ENCODE measurements around the gene ZNF385B. TPM values are rescaled to one million over a fixed set of nuclear protein-coding genes. Genes with fewer than 3 reads are reported as not detected.

Gene ZNF385B
- total RNA-seq, 3 donors from 2014 or later (not counting 1 experiment from before 2014, with no cell fraction given): 0.54 TPM; not detected in 2

GRCh38 chr2:179855673-179856072 is 5.7 kb downstream of the ZNF385B start:
- Histone ChIP-seq H3K36me3 (ENCODE audit: control insufficient read depth, insufficient read depth, low read length) (no peaks in the 10 kb centered on the region), H3K9me3 (ENCODE audit: control insufficient read depth, insufficient read depth, low read length) (no peaks in the 10 kb centered on the region), H3K4me3 (ENCODE audit: low read length) (no peak overlapping the region), H3K27me3 (ENCODE audit: control insufficient read depth, insufficient read depth, low read length) (peaks cover 5% of the 10 kb centered on the region), H3K4me1 (ENCODE audit: control insufficient read depth, insufficient read depth, low read length) (no peaks in the 10 kb centered on the region), H3K27ac (ENCODE audit: low read length) (no peak overlapping the region)
- H3K36me3 Mint-ChIP-seq: no peaks in the 10 kb centered on the region
- H3K27me3 Mint-ChIP-seq (ENCODE audit: low read depth in 2 of 2): peaks cover 21 to 40% of the 10 kb centered on the region in 2 donors
- H3K9me3 Mint-ChIP-seq: no peaks in the 10 kb centered on the region
- WGBS (ENCODE audit: insufficient coverage): no CpG with 5 or more reads among the region's 1 CpG
- ATAC-seq (no peak), DNase-seq (no peak)
- intact Hi-C loops (cut with micrococcal nuclease): no loop called here
- TF ChIP-seq, protein P1, sequence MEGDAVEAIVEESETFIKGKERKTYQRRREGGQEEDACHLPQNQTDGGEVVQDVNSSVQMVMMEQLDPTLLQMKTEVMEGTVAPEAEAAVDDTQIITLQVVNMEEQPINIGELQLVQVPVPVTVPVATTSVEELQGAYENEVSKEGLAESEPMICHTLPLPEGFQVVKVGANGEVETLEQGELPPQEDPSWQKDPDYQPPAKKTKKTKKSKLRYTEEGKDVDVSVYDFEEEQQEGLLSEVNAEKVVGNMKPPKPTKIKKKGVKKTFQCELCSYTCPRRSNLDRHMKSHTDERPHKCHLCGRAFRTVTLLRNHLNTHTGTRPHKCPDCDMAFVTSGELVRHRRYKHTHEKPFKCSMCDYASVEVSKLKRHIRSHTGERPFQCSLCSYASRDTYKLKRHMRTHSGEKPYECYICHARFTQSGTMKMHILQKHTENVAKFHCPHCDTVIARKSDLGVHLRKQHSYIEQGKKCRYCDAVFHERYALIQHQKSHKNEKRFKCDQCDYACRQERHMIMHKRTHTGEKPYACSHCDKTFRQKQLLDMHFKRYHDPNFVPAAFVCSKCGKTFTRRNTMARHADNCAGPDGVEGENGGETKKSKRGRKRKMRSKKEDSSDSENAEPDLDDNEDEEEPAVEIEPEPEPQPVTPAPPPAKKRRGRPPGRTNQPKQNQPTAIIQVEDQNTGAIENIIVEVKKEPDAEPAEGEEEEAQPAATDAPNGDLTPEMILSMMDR (IDR thresholded peaks at IDR 0.05): no peak
- no peak overlapping the region for H3K27ac Mint-ChIP-seq
- no peaks in the 10 kb centered on the region for H3K4me1 Mint-ChIP-seq
- H3K4me3 Mint-ChIP-seq: no peak overlapping the region

DNA sequence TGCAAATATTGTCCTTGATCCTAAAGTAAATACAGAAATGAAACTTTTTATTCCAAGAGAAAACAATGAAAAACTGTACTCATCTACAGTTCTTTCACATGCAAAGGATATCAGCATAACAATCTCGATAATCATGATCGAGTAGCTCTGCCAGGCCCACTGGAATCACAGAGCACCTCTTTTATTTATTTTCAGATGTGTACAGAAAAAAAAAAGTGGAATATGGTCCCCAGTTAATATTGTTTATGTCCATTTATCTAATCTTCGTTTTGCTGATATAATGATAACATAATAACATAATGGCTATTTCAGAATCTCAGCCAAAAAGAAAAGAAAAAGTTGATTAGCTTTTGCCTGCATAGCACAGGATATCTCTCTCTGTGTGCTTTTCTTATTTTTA is 6.5 kb downstream of the ZNF385B start:
- WGBS (ENCODE audit: insufficient coverage): 94% methylated on average over 2 of the region's 3 CpGs
- ATAC-seq (no peak), DNase-seq (no peak)
- H3K4me3 ChIP-seq (ENCODE audit: low read length): no peak overlapping the region
- H3K9me3 ChIP-seq (ENCODE audit: control insufficient read depth, insufficient read depth, low read length): no peaks in the 10 kb centered on the region
- H3K27ac ChIP-seq (ENCODE audit: low read length): no peak overlapping the region
- H3K4me3 Mint-ChIP-seq: no peak overlapping the region
- no peaks in the 10 kb centered on the region for H3K4me1 ChIP-seq (ENCODE audit: control insufficient read depth, insufficient read depth, low read length)
- intact Hi-C loops (cut with micrococcal nuclease): no loop called here
- peaks cover 13 to 32% of the 10 kb centered on the region in 2 donors for H3K27me3 Mint-ChIP-seq (ENCODE audit: low read depth in 2 of 2)
- no peaks in the 10 kb centered on the region for H3K4me1 Mint-ChIP-seq
- H3K27me3 ChIP-seq (ENCODE audit: control insufficient read depth, insufficient read depth, low read length): peaks cover under 1% of the 10 kb centered on the region
- TF ChIP-seq, protein P1 (IDR thresholded peaks at IDR 0.05): no peak
- H3K36me3 Mint-ChIP-seq: no peaks in the 10 kb centered on the region
- no peaks in the 10 kb centered on the region for H3K9me3 Mint-ChIP-seq
- H3K27ac Mint-ChIP-seq: no peak overlapping the region
- no peaks in the 10 kb centered on the region for H3K36me3 ChIP-seq (ENCODE audit: control insufficient read depth, insufficient read depth, low read length)

- Mint-ChIP-seq H3K36me3 (no peaks in the 10 kb centered on the region), H3K4me3 (no peak overlapping the region), H3K9me3 (no peaks in the 10 kb centered on the region), H3K27ac (no peak overlapping the region), H3K27me3 (ENCODE audit: low read depth in 2 of 2) (peaks cover 8 to 15% of the 10 kb centered on the region in 2 donors), H3K4me1 (no peaks in the 10 kb centered on the region)
- ATAC-seq: no peak
- TF ChIP-seq, protein P1 (IDR thresholded peaks at IDR 0.05): no peak
- no peak overlapping the region for H3K27ac ChIP-seq (ENCODE audit: low read length)
- intact Hi-C loops (cut with micrococcal nuclease): no loop called here
- no peak for DNase-seq
- no peaks in the 10 kb centered on the region for H3K9me3 ChIP-seq (ENCODE audit: control insufficient read depth, insufficient read depth, low read length)
- no peak overlapping the region for H3K4me3 ChIP-seq (ENCODE audit: low read length)
- no peaks in the 10 kb centered on the region for H3K27me3 ChIP-seq (ENCODE audit: control insufficient read depth, insufficient read depth, low read length)
- H3K36me3 ChIP-seq (ENCODE audit: control insufficient read depth, insufficient read depth, low read length): no peaks in the 10 kb centered on the region
- no peaks in the 10 kb centered on the region for H3K4me1 ChIP-seq (ENCODE audit: control insufficient read depth, insufficient read depth, low read length)
Measured at GRCh38 chr2:179853108-179853507, 8.3 kb downstream of the ZNF385B start.

DNA sequence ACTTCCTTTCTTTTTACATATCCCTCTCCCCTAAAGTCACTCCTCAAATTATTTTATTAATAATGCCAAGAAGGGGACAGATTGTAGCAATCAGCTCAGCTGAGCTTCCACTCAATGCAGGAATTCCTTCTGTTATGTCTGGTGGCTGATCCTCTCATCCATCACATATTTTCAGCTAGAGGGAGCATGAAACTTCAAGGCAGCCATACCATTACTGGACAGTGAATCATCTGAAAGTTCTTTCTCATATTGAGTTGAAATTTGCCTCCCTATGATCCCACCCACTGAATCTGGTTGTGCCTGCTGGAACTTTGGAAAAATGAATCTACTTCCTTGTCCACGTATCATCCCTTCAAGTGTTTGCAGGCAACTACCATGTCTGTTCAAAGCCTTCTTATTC is 11.2 kb downstream of the ZNF385B start:
- TF ChIP-seq, protein P1 (IDR thresholded peaks at IDR 0.05): no peak
- Histone ChIP-seq H3K4me1 (ENCODE audit: control insufficient read depth, insufficient read depth, low read length) (no peaks in the 10 kb centered on the region), H3K9me3 (ENCODE audit: control insufficient read depth, insufficient read depth, low read length) (no peaks in the 10 kb centered on the region), H3K27ac (ENCODE audit: low read length) (no peak overlapping the region), H3K4me3 (ENCODE audit: low read length) (no peak overlapping the region), H3K36me3 (ENCODE audit: control insufficient read depth, insufficient read depth, low read length) (no peaks in the 10 kb centered on the region), H3K27me3 (ENCODE audit: control insufficient read depth, insufficient read depth, low read length) (no peaks in the 10 kb centered on the region)
- H3K27ac Mint-ChIP-seq: no peak overlapping the region
- no peaks in the 10 kb centered on the region for H3K36me3 Mint-ChIP-seq
- DNase-seq (no peak), ATAC-seq (no peak)
- H3K27me3 Mint-ChIP-seq (ENCODE audit: low read depth in 2 of 2): no peaks in the 10 kb centered on the region
- 85% methylated on average over 1 of the region's 1 CpG for WGBS (ENCODE audit: insufficient coverage)
- no peak overlapping the region for H3K4me3 Mint-ChIP-seq
- intact Hi-C loops (cut with micrococcal nuclease): no loop called here
- no peaks in the 10 kb centered on the region for H3K4me1 Mint-ChIP-seq
- H3K9me3 Mint-ChIP-seq: no peaks in the 10 kb centered on the region
